ENCODE results near the gene SOX2.
"Not testable (repeated sequence)": the region's sequence is repeated elsewhere in the genome, so short reads cannot be mapped to it uniquely, and the experiment has no call there.

Gene SOX2

DNA sequence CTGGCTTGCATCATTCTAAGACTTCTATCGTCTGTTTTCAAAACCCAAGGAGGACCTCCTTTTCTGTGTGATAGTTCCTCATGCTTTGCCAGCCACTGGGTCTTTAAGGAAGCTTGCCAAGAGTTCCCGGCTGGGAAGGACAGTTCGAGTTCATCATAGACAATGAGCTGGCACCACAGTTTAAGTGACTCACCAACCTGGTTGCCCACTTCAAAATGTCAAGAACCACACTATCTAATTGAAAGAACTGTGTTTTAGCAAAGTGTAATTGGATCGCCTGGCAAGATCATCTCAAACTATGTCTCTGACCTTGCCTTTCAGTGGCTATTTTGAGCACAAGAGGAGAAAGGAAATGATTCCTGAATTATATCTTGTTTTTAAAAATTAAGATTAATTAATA is 27.9 kb downstream of the SOX2 start:
- Histone ChIP-seq H3K9me3 (ENCODE audit: control insufficient read depth, low read length) (no peaks in the 10 kb centered on the region), H3K4me1 (ENCODE audit: control insufficient read depth, insufficient read depth, low read length) (no peaks in the 10 kb centered on the region), H3K9ac (ENCODE audit: low read length) (no peak overlapping the region), H3K27me3 (replicated peaks; ENCODE audit: control insufficient read depth, insufficient read depth, low read length) (peaks cover 10% of the 10 kb centered on the region), H3K4me3 (ENCODE audit: low read length) (no peak overlapping the region), H3K36me3 (ENCODE audit: control insufficient read depth, insufficient read depth, low read length, severe bottlenecking) (no peaks in the 10 kb centered on the region)
- no peak for DNase-seq (ENCODE audit: low read depth)

- Histone ChIP-seq H3K9ac (ENCODE audit: low read length) (no peak overlapping the region), H3K36me3 (ENCODE audit: control insufficient read depth, insufficient read depth, low read length, severe bottlenecking) (no peaks in the 10 kb centered on the region), H3K4me1 (ENCODE audit: control insufficient read depth, insufficient read depth, low read length) (no peaks in the 10 kb centered on the region), H3K9me3 (ENCODE audit: control insufficient read depth, low read length) (no peaks in the 10 kb centered on the region), H3K27me3 (replicated peaks; ENCODE audit: control insufficient read depth, insufficient read depth, low read length) (peaks cover 3% of the 10 kb centered on the region), H3K4me3 (ENCODE audit: low read length) (no peak overlapping the region)
- no peak for DNase-seq (ENCODE audit: low read depth)
Observed at GRCh38 chr3:181741417-181741816, 29.7 kb downstream of the SOX2 start.

- DNase-seq (ENCODE audit: low read depth), result no peak
- no peaks in the 10 kb centered on the region for H3K36me3 ChIP-seq (ENCODE audit: control insufficient read depth, insufficient read depth, low read length, severe bottlenecking)
- peaks cover 22% of the 10 kb centered on the region for H3K27me3 ChIP-seq (replicated peaks; ENCODE audit: control insufficient read depth, insufficient read depth, low read length)
- no peaks in the 10 kb centered on the region for H3K4me1 ChIP-seq (ENCODE audit: control insufficient read depth, insufficient read depth, low read length)
- no peak overlapping the region for H3K9ac ChIP-seq (ENCODE audit: low read length)
- no peaks in the 10 kb centered on the region for H3K9me3 ChIP-seq (ENCODE audit: control insufficient read depth, low read length)
- no peak overlapping the region for H3K4me3 ChIP-seq (ENCODE audit: low read length)
Observed at GRCh38 chr3:181752202-181752671, 40.5 kb downstream of the SOX2 start.

DNA sequence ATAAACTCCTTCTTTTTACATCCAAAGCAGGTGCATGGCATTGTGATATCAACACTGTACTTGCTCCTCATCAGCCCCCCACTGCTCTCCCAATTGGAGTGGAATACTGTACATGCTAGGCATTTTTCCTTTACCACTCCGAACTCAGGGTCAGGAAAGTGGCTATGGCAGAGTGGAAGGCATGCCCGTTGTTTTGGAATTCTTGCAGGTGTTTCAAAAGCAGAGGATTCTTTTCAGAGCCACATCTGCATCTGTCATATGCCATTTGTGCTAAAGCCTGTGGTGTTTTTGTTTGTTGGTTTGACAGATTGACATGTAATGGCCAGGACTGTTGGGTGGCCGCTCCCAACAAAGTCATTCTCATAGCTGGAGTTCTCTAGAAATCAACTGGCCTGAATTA is 41.7 kb downstream of the SOX2 start:
- H3K9me3 ChIP-seq (ENCODE audit: control insufficient read depth, low read length), result no peaks in the 10 kb centered on the region
- H3K9ac ChIP-seq (ENCODE audit: low read length), result no peak overlapping the region
- no peak overlapping the region for H3K4me3 ChIP-seq (ENCODE audit: low read length)
- no peaks in the 10 kb centered on the region for H3K36me3 ChIP-seq (ENCODE audit: control insufficient read depth, insufficient read depth, low read length, severe bottlenecking)
- H3K4me1 ChIP-seq (ENCODE audit: control insufficient read depth, insufficient read depth, low read length), result no peaks in the 10 kb centered on the region
- peaks cover 22% of the 10 kb centered on the region for H3K27me3 ChIP-seq (replicated peaks; ENCODE audit: control insufficient read depth, insufficient read depth, low read length)
- DNase-seq (ENCODE audit: low read depth), result no peak

- no peaks in the 10 kb centered on the region for H3K9me3 ChIP-seq (ENCODE audit: control insufficient read depth, low read length)
- H3K36me3 ChIP-seq (ENCODE audit: control insufficient read depth, insufficient read depth, low read length, severe bottlenecking), result no peaks in the 10 kb centered on the region
- no peak overlapping the region for H3K9ac ChIP-seq (ENCODE audit: low read length)
- no peak for DNase-seq (ENCODE audit: low read depth)
- H3K27me3 ChIP-seq (replicated peaks; ENCODE audit: control insufficient read depth, insufficient read depth, low read length), result peaks cover 22% of the 10 kb centered on the region
- H3K4me1 ChIP-seq (ENCODE audit: control insufficient read depth, insufficient read depth, low read length), result no peaks in the 10 kb centered on the region
- no peak overlapping the region for H3K4me3 ChIP-seq (ENCODE audit: low read length)
Observed at GRCh38 chr3:181755959-181756358, 44.2 kb downstream of the SOX2 start.

GRCh38 chr3:181756645-181757297 is 45.0 kb downstream of the SOX2 start:
- no peak for DNase-seq (ENCODE audit: low read depth)
- no peaks in the 10 kb centered on the region for H3K36me3 ChIP-seq (ENCODE audit: control insufficient read depth, insufficient read depth, low read length, severe bottlenecking)
- no peak overlapping the region for H3K4me3 ChIP-seq (ENCODE audit: low read length)
- H3K9me3 ChIP-seq (ENCODE audit: control insufficient read depth, low read length), result no peaks in the 10 kb centered on the region
- no peaks in the 10 kb centered on the region for H3K4me1 ChIP-seq (ENCODE audit: control insufficient read depth, insufficient read depth, low read length)
- peaks cover 22% of the 10 kb centered on the region for H3K27me3 ChIP-seq (replicated peaks; ENCODE audit: control insufficient read depth, insufficient read depth, low read length)
- no peak overlapping the region for H3K9ac ChIP-seq (ENCODE audit: low read length)

GRCh38 chr3:181757694-181758306 is 46.1 kb downstream of the SOX2 start:
- Histone ChIP-seq H3K9ac (ENCODE audit: low read length) (no peak overlapping the region), H3K4me1 (ENCODE audit: control insufficient read depth, insufficient read depth, low read length) (no peaks in the 10 kb centered on the region), H3K4me3 (ENCODE audit: low read length) (no peak overlapping the region), H3K36me3 (ENCODE audit: control insufficient read depth, insufficient read depth, low read length, severe bottlenecking) (no peaks in the 10 kb centered on the region), H3K27me3 (replicated peaks; ENCODE audit: control insufficient read depth, insufficient read depth, low read length) (peaks cover 22% of the 10 kb centered on the region), H3K9me3 (ENCODE audit: control insufficient read depth, low read length) (no peaks in the 10 kb centered on the region)
- no peak for DNase-seq (ENCODE audit: low read depth)

GRCh38 chr3:181761906-181762305 is 50.2 kb downstream of the SOX2 start:
- DNase-seq (ENCODE audit: low read depth), result no peak
- no peaks in the 10 kb centered on the region for H3K36me3 ChIP-seq (ENCODE audit: control insufficient read depth, insufficient read depth, low read length, severe bottlenecking)
- no peak overlapping the region for H3K4me3 ChIP-seq (ENCODE audit: low read length)
- H3K9ac ChIP-seq (ENCODE audit: low read length), result no peak overlapping the region
- no peaks in the 10 kb centered on the region for H3K9me3 ChIP-seq (ENCODE audit: control insufficient read depth, low read length)
- peaks cover under 1% of the 10 kb centered on the region for H3K27me3 ChIP-seq (replicated peaks; ENCODE audit: control insufficient read depth, insufficient read depth, low read length)
- H3K4me1 ChIP-seq (ENCODE audit: control insufficient read depth, insufficient read depth, low read length), result no peaks in the 10 kb centered on the region

DNA sequence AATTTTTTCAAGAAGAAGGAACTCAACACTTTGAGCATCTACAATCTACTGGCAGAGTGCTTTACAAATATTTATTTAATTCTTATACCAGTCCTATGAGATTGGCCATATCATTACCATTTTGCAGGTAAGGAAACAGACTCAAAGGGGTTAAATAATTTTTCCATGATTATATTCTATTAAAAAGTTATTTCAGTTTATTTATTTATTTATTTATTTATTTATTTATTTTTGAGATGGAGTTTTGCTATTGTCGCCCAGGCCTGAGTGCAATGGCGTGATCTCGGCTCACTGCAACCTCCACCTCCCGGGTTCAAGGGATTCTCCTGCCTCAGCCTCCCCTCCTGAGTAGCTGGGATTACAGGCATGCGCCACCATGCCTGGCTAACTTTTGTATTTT is 52.3 kb downstream of the SOX2 start:
- not testable (repeated sequence) for DNase-seq (ENCODE audit: low read depth); H3K4me1 ChIP-seq (ENCODE audit: control insufficient read depth, insufficient read depth, low read length); H3K9ac ChIP-seq (ENCODE audit: low read length); H3K36me3 ChIP-seq (ENCODE audit: control insufficient read depth, insufficient read depth, low read length, severe bottlenecking); H3K9me3 ChIP-seq (ENCODE audit: control insufficient read depth, low read length); H3K27me3 ChIP-seq (replicated peaks; ENCODE audit: control insufficient read depth, insufficient read depth, low read length); H3K4me3 ChIP-seq (ENCODE audit: low read length)

Measured in adipocyte (in vitro differentiated cells).